ENCODE results near the gene SERGEF. TPM values are rescaled to one million over a fixed set of nuclear protein-coding genes. Genes with fewer than 3 reads are reported as not detected.
A peak's percentile ranks its signal among the peaks of the same experiment; 100 is the strongest.
"Not testable (repeated sequence)": the region's sequence is repeated elsewhere in the genome, so short reads cannot be mapped to it uniquely, and the experiment has no call there.

Gene SERGEF
- total RNA-seq, 2 donors from 2014 or later = 42.7 to 62.9 TPM

- Mint-ChIP-seq H3K27ac (peak overlapping the region in 1 of 2 donors; percentile 99), H3K9me3 (no peaks in the 10 kb centered on the region), H3K36me3 (peaks cover 9 to 16% of the 10 kb centered on the region in 2 donors)
- DNase-seq (ENCODE audit: low spot score in 2 of 2) = no peak
- no peak for ATAC-seq
Observed at GRCh38 chr11:18010977-18011586, 1.8 kb downstream of the SERGEF start.

- ATAC-seq (no peak), DNase-seq (ENCODE audit: low spot score in 2 of 2) (no peak)
- H3K9me3 Mint-ChIP-seq = no peaks in the 10 kb centered on the region
- H3K27ac Mint-ChIP-seq = no peak overlapping the region
- peaks cover 9 to 16% of the 10 kb centered on the region in 2 donors for H3K36me3 Mint-ChIP-seq
Observed at GRCh38 chr11:18010121-18010670, 2.7 kb downstream of the SERGEF start.

- no peak for DNase-seq (ENCODE audit: low spot score in 2 of 2)
- Mint-ChIP-seq H3K36me3 (peaks cover 0 to 16% of the 10 kb centered on the region in 2 donors), H3K9me3 (no peaks in the 10 kb centered on the region), H3K27ac (peak overlapping the region in 1 of 2 donors; percentile 5)
- peak in 1 of 2 donors; percentile 44 for ATAC-seq
Observed at GRCh38 chr11:18005376-18006129, 7.3 kb downstream of the SERGEF start.

GRCh38 chr11:18001191-18001590 is 11.7 kb downstream of the SERGEF start:
- Mint-ChIP-seq H3K27ac (no peak overlapping the region), H3K36me3 (peaks cover 5 to 11% of the 10 kb centered on the region in 2 donors), H3K9me3 (no peaks in the 10 kb centered on the region)
- no peak for DNase-seq (ENCODE audit: low spot score in 2 of 2)
- ATAC-seq = no peak

GRCh38 chr11:18000760-18001159 is 12.1 kb downstream of the SERGEF start:
- no peak for ATAC-seq
- Mint-ChIP-seq H3K9me3 (no peaks in the 10 kb centered on the region), H3K36me3 (peaks cover 5 to 11% of the 10 kb centered on the region in 2 donors), H3K27ac (no peak overlapping the region)
- no peak for DNase-seq (ENCODE audit: low spot score in 2 of 2)

GRCh38 chr11:18000128-18000527 is 12.7 kb downstream of the SERGEF start:
- H3K9me3 Mint-ChIP-seq; ATAC-seq; DNase-seq (ENCODE audit: low spot score in 2 of 2): not testable (repeated sequence)
- peak overlapping the region in 1 of 2 donors; percentile 46 for H3K27ac Mint-ChIP-seq
- peaks cover 5 to 11% of the 10 kb centered on the region in 2 donors for H3K36me3 Mint-ChIP-seq

- Mint-ChIP-seq H3K9me3 (no peaks in the 10 kb centered on the region), H3K36me3 (no peaks in the 10 kb centered on the region), H3K27ac (no peak overlapping the region)
- no peak for DNase-seq (ENCODE audit: low spot score in 2 of 2)
- ATAC-seq = no peak
Observed at GRCh38 chr11:17992916-17993315, 19.9 kb downstream of the SERGEF start.

GRCh38 chr11:17991783-17992433 is 20.9 kb downstream of the SERGEF start:
- Mint-ChIP-seq H3K36me3 (peaks cover 0 to 4% of the 10 kb centered on the region in 2 donors), H3K27ac (no peak overlapping the region), H3K9me3 (no peaks in the 10 kb centered on the region)
- ATAC-seq (peak; percentile 65 to 70), DNase-seq (ENCODE audit: low spot score in 2 of 2) (peak in 1 of 2 donors; percentile 47)

GRCh38 chr11:17989306-17989705 is 23.5 kb downstream of the SERGEF start:
- Mint-ChIP-seq H3K27ac (no peak overlapping the region), H3K36me3 (peaks cover under 1 to 8% of the 10 kb centered on the region in 2 donors)
- ATAC-seq = no peak

GRCh38 chr11:17988465-17988864 is 24.4 kb downstream of the SERGEF start:
- DNase-seq (ENCODE audit: low spot score in 2 of 2) = no peak
- H3K36me3 Mint-ChIP-seq = peaks cover 9 to 17% of the 10 kb centered on the region in 2 donors
- no peak for ATAC-seq
- peaks cover 0 to 9% of the 10 kb centered on the region in 2 donors for H3K9me3 Mint-ChIP-seq
- no peak overlapping the region for H3K27ac Mint-ChIP-seq

More at GRCh38 chr11:17989306-17989705, 23.5 kb downstream of the SERGEF start:
- peaks cover 0 to under 1% of the 10 kb centered on the region in 2 donors for H3K9me3 Mint-ChIP-seq
- no peak for DNase-seq (ENCODE audit: low spot score in 2 of 2)

- no peak overlapping the region for H3K27ac Mint-ChIP-seq
- H3K36me3 Mint-ChIP-seq = peaks cover 15 to 21% of the 10 kb centered on the region in 2 donors
- DNase-seq (ENCODE audit: low spot score in 2 of 2) (no peak), ATAC-seq (no peak)
- H3K9me3 Mint-ChIP-seq = peaks cover 0 to 9% of the 10 kb centered on the region in 2 donors
Observed at GRCh38 chr11:17987826-17988225, 25.0 kb downstream of the SERGEF start.

GRCh38 chr11:17986711-17987220 is 26.1 kb downstream of the SERGEF start:
- ATAC-seq (no peak), DNase-seq (ENCODE audit: low spot score in 2 of 2) (no peak)
- peak overlapping the region in 1 of 2 donors; percentile 33 for H3K27ac Mint-ChIP-seq
- peaks cover 0 to 9% of the 10 kb centered on the region in 2 donors for H3K9me3 Mint-ChIP-seq
- H3K36me3 Mint-ChIP-seq = peaks cover 15 to 21% of the 10 kb centered on the region in 2 donors

- ATAC-seq (no peak), DNase-seq (ENCODE audit: low spot score in 2 of 2) (no peak)
- H3K36me3 Mint-ChIP-seq = peaks cover 15 to 21% of the 10 kb centered on the region in 2 donors
- H3K27ac Mint-ChIP-seq = no peak overlapping the region
- H3K9me3 Mint-ChIP-seq = peaks cover 0 to 9% of the 10 kb centered on the region in 2 donors
Observed at GRCh38 chr11:17986007-17986710, 26.7 kb downstream of the SERGEF start.

- Mint-ChIP-seq H3K27ac (no peak overlapping the region), H3K36me3 (peaks cover 15 to 21% of the 10 kb centered on the region in 2 donors), H3K9me3 (peaks cover 0 to 9% of the 10 kb centered on the region in 2 donors)
- ATAC-seq (no peak), DNase-seq (ENCODE audit: low spot score in 2 of 2) (no peak)
Observed at GRCh38 chr11:17985517-17985916, 27.3 kb downstream of the SERGEF start.

GRCh38 chr11:17983569-17983968 is 29.3 kb downstream of the SERGEF start:
- no peak for DNase-seq (ENCODE audit: low spot score in 2 of 2)
- no peak for ATAC-seq
- H3K9me3 Mint-ChIP-seq = peaks cover 0 to 9% of the 10 kb centered on the region in 2 donors
- no peak overlapping the region for H3K27ac Mint-ChIP-seq
- peaks cover 15 to 21% of the 10 kb centered on the region in 2 donors for H3K36me3 Mint-ChIP-seq

GRCh38 chr11:17979770-17980371 is 33.0 kb downstream of the SERGEF start:
- Mint-ChIP-seq H3K36me3 (peaks cover 14 to 15% of the 10 kb centered on the region in 2 donors), H3K9me3 (peaks cover 0 to 9% of the 10 kb centered on the region in 2 donors), H3K27ac (no peak overlapping the region)
- peak in 1 of 2 donors; percentile 39 for DNase-seq (ENCODE audit: low spot score in 2 of 2)
- peak; percentile 26 to 34 for ATAC-seq

Data from activated naive CD4-positive, alpha-beta T cell treated with anti-CD3 and anti-CD28 coated beads, Interleukin-2, amount 50 U/mL, for 72 hours (primary cell).